ENCODE results near the gene FAM229A.
"Not testable (repeated sequence)": the region's sequence is repeated elsewhere in the genome, so short reads cannot be mapped to it uniquely, and the experiment has no call there.

The FAM229A gene

GRCh38 chr1:32362474-32363313 lies at the start of gene FAM229A, which contains the start of gene TSSK3:
FAM229A (minus strand) TSS chr1:32362485; CDS start chr1:32362091, 394 bp downstream.
TSSK3 (plus strand) TSS chr1:32362539; CDS start chr1:32362702, 163 bp downstream.
- DNase-seq: no peak

- no peak for DNase-seq
Measured at GRCh38 chr1:32411261-32411660, 49.0 kb upstream of the FAM229A start.

- DNase-seq: no peak
Measured at GRCh38 chr1:32406629-32407111, 44.4 kb upstream of the FAM229A start.

GRCh38 chr1:32405672-32406467 lies 43.6 kb upstream of the FAM229A start:
- no peak for DNase-seq

- peak; percentile 50 for DNase-seq
Measured at GRCh38 chr1:32404946-32405345, 42.7 kb upstream of the FAM229A start.

- DNase-seq: peak; percentile 84
Measured at GRCh38 chr1:32400876-32401631, 38.8 kb upstream of the FAM229A start.

GRCh38 chr1:32399843-32400242 lies 37.6 kb upstream of the FAM229A start:
- no peak for DNase-seq

- DNase-seq: peak; percentile 10
Measured at GRCh38 chr1:32398401-32398800, 36.1 kb upstream of the FAM229A start.

GRCh38 chr1:32396524-32396923 lies 34.2 kb upstream of the FAM229A start:
- not testable (repeated sequence) for DNase-seq

GRCh38 chr1:32394890-32395432 lies 32.7 kb upstream of the FAM229A start:
- DNase-seq: no peak

- DNase-seq: peak; percentile 97
Measured at GRCh38 chr1:32394141-32394889, 32.0 kb upstream of the FAM229A start, which contains the start of gene BSDC1. BSDC1 (minus strand) TSS chr1:32394441; CDS start chr1:32394414, 27 bp downstream.

- no peak for DNase-seq
Measured at GRCh38 chr1:32393832-32394140, 31.5 kb upstream of the FAM229A start.

GRCh38 chr1:32393136-32393535 lies 30.9 kb upstream of the FAM229A start:
- DNase-seq: no peak

- no peak for DNase-seq
Measured at GRCh38 chr1:32392325-32392724, 30.0 kb upstream of the FAM229A start.

- no peak for DNase-seq
Measured at GRCh38 chr1:32390904-32391870, 28.9 kb upstream of the FAM229A start.

- no peak for DNase-seq
Measured at GRCh38 chr1:32388641-32389040, 26.4 kb upstream of the FAM229A start.

- no peak for DNase-seq
Measured at GRCh38 chr1:32386676-32387392, 24.5 kb upstream of the FAM229A start.

- DNase-seq: no peak
Measured at GRCh38 chr1:32380057-32380456, 17.8 kb upstream of the FAM229A start.

GRCh38 chr1:32377541-32378220 lies 15.4 kb upstream of the FAM229A start:
- no peak for DNase-seq
